ENCODE data around the gene RABGAP1.

RABGAP1 gene

DNA sequence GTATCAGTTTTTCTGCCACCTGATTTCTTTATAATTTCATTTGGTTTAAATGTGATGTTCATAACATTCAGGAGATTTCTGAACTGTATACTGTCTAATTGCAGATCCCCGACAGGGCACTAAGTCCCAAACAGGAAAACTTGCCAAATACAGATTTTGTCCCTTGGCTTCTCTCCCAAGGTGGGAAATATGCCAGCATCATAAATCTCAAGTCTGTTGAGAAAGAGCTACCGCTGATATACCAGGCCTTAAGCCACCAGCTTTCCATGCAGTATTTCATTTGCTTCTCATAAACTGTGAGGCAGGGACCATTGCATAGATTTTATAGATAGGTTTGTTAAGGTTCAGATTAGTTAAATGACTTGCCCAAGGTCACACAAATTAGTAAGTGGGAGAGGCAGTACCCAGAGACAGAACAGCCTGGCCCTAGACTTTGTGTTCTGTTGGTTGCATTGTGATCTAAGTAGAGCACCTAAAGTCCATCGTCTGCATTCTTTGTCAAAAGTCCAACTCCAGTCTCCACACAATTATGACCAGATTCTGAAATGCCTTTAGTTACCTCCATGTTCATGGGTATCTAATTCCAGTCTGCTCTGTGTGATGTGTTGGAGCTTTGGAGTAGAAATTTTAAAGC is 108.9 kb downstream of the RABGAP1 start:
- DNase-seq = peak; percentile 16

DNA sequence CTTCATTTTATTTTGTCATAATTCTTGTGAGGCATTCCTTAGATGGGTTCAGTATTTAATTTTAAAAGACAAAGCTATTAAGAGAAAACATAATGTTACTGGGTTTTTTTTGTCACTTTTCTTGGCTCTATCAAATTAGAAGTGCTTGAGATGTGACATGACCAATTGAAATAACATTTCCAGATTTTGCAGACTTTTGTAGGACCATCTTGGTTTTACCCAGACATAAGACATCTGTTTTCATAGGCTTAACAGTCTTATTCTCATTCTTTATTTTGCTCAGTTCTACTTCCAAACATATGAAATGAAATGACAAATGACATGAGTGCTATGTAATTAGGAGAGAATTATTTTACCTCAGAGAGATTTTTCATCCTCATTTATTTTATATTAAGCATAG is 112.2 kb downstream of the RABGAP1 start:
- no peak for DNase-seq

DNA sequence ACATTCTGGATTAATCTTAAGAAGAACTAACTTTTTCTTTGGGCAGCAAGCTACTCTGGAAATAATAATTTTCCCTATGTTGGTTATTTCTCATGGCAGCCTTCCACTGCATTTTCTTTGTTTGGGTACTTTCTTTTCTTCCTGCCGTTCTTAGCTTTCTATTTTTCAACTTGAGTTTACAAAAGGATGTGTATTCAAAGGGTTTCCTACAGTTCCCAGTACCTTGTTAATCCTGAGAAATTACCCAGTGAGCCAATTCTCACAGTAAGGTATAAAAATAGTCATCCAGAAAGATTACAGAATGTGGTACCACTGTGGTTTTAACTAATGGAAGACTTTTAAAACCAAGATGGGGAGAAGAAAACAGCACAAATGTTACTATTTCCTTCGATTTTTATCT is 112.9 kb downstream of the RABGAP1 start:
- no peak for DNase-seq

DNA sequence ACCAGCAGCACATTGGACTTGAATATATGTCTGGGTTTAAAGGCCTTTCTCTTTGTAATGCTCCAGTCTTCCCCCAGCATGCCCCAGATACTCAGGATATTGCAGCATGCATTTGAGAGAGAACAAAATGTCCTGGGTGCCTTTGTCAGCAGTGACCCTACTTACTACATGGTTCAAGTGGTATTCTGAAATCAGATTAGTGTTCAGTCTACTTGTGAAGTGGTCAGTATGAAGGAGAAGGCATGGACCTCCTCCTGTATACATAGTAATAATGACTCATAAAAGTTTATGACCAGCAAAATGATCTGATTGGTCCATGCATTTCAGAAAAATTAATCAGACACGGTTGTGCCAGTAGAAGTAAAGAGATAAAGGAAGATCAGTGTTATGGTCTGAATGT is 118.0 kb downstream of the RABGAP1 start:
- no peak for DNase-seq

DNA sequence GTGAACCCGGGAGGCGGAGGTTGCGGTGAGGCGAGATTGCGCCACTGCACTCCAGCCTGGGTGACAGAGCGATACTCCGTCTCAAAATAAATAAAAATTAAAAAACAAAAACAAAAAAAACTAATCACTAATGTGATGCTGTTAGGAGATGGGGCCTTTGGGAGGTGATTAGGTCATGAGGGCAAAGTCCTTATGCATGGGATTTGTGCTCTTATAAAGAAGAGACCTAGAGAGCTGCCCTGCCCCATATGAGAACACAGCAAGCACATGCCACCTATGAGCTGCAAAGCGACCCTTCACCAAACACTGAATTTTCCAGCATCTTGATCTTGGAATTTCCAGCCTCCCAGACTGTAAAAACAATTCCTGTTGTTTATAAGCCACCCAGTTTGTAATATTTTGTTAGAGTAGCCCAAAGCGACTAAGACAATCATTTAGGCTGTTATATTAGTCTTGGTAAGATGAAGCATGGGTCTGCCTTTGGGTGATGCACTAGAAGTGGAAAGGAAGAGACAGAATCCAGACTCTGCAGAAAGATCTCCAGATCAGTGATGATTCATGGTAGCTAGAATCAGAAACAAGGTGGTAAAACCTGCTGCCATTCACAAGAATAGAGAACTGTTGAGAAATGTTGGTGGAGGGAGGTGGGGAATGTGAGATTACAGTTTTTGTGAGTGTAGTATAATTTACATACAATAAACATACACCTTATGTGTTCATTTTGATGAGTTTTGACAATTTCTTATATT is 118.8 kb downstream of the RABGAP1 start:
- no peak for DNase-seq

DNA sequence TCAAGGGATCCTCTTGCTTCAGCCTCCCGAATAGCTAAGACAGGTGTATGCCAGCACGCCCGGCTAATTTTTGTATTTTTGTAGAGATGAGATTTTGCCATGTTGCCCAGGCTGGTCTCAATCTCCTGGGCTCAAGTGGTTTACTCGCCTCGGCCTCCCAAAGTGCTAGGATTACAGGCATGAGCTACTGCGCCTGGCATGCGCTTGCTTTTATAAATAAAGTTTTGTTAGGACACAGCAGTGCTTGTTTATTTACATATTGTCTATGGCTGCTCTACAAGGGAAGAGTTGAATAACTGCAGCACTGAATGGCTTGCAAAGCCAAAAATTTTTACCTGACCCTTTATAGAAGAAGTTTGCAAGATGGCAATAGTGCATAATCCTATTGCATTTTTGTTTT is 120.4 kb downstream of the RABGAP1 start:
- no peak for DNase-seq

DNA sequence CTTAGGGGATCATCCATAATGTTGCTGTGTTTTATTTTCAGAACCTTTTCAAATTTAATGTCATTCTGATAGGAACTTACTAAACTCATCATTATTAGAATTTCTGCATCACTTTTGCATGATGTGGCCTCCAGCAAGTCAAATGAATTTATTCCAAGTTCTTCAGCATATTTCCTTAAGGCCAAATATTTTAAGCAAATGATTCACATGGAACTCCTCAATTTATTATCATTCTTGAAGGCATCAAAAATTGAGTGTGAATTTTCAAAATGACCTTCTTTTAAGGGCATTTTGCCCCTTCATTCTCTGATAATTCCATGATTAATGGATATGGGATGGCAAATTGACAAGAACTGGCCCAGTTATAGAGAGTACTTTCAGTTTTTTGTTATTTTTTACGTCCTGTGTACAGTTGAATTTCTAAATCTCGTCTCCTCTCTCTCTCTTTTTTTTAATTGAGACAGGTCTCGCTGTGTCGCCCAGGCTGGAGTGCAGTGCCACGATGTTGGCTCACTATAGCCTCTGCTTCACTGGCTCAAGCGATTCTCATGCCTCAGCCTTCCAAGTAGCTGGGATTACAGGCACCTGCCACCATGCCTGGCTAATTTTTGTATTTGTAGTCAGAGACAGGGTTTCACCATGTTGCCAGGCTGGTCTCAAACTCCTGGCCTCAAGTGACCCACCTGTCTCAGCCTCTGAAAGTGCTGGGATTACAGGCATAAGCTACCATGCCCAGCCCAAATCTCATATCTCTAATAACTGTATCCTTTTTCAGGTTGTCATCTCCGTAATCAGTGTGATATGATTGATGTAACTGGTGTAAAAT is 121.7 kb downstream of the RABGAP1 start:
- no peak for DNase-seq

DNA sequence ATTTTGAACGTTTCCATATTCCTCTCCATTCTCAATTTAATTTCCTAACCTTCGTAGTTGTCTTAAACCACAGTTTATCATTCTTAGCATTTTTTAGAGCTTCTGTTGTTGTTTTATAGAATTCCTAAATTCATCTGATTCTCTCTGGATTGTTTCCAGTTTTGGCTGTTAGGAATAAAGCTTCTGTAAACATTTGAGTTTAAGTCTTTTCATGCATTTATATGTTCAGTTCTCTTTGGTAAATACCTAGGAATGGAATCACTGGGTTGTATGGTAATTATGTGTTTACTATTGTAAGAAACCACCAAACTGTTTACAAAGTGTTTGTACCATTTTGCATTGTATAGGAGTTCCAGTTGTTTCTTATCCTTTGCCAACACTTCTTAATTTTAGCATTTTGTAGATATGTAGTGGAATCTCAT is 122.4 kb downstream of the RABGAP1 start:
- no peak for DNase-seq

DNA sequence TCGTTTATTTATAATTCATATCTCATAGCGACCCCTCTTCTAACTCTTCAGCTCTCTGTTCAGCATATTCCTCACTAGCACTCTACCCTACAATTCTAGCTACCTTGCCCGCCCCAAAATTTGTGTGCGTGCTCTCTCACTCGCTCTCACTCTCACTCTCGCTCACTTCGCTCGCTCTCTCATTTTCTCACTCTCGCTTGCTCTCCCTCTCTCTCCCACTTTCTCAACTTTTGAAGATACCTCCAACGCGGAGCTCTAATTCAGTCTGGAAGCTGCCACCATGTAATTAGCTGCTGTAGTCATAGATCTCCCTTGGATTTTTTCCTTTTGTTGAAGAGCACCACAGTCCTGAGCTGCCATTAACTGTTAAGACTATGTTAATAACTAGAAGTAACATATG is 123.1 kb downstream of the RABGAP1 start:
- DNase-seq = no peak

DNA sequence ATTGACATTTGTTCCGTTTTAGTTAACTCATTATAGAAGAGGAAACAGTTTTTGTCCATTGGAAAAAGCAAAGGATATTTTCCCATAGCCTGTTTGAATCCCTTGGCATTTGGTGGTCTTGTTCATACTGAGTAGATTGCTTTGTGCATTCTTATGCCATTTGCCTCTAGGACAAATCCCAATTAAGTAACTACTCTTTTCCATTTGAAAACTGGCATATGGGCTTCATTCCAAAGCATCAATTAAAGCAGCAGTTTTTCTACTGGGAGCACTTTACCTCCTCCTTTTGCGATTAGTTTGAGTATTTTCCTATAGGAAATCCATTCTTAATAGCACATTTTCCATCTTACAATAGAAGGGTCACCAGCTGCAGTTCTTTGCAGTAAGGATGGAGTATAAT is 123.9 kb downstream of the RABGAP1 start:
- DNase-seq = no peak

DNA sequence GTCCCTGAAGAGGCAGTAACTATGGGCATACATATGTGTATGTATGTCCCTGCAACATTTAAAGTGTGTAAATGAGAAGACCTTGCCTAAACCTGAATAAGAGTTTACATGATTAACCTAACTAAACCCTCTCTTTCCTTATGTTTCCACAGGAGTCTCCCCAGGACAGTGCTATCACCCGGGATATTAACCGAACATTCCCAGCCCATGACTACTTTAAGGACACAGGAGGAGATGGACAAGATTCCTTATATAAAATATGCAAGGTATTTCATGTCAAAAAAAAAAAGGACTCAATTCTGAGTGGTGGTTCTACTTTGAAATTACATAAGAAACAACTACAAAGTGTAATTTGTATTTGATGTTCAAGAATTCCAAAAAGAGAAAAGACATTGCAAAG is 124.4 kb downstream of the RABGAP1 start:
- DNase-seq = no peak

DNA sequence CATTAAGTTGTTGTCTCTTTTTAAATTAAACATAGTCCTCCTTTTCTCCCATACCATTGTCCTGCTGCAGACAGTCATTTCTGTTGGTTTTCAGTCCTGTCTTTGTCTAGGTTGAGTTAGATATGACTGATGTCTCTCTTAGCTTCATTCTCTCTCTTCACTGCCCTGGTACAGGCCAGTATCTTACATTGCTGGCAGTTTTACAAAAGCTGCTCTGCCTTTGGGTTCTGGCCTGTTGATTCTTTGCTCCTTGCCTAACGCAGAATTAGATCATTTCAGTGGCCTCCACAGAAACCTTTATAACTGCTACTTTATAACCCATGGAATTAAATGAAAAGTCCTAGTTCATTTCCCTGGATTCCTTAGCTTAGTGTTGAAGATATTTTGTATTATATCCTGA is 126.3 kb downstream of the RABGAP1 start:
- no peak for DNase-seq

DNA sequence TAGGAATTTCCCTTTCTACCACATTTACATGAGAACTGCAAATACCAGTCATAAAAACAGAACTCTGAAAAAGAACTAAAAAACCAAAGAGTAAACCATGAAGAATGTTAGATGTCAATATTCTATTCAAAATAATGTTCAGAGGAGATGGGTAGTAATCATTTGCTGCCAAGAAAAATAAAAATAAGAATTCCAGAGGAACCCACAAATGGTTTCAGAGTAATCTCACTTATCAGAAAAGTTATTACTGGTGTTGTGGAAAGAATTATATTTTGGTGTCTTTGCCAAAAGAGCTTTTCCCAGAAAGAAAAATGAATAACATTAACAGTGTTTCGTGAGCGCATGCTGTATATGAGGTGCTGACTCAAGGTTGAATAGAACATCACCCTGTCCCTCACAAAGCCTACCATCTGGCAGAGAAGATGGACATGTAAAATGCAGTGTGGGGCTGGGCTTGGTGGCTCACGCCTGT is 128.2 kb downstream of the RABGAP1 start:
- DNase-seq = no peak

DNA sequence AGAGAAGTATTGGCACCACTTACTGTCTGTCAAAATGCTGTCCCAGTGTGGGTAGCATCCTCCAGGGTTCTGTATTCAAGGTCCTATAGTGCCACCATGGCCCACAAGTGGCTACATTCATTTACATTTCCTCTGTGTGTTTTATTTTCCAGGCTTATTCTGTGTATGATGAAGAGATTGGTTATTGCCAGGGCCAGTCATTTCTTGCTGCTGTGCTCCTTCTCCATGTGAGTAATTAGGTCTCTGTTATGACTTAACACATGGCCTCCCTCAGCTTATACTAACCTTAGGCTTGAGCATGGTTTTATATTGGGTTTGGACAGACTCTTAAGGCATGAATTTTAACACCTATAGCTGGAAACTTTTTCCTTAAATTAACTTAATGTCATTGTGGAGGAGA is 129.4 kb downstream of the RABGAP1 start:
- DNase-seq = no peak

DNA sequence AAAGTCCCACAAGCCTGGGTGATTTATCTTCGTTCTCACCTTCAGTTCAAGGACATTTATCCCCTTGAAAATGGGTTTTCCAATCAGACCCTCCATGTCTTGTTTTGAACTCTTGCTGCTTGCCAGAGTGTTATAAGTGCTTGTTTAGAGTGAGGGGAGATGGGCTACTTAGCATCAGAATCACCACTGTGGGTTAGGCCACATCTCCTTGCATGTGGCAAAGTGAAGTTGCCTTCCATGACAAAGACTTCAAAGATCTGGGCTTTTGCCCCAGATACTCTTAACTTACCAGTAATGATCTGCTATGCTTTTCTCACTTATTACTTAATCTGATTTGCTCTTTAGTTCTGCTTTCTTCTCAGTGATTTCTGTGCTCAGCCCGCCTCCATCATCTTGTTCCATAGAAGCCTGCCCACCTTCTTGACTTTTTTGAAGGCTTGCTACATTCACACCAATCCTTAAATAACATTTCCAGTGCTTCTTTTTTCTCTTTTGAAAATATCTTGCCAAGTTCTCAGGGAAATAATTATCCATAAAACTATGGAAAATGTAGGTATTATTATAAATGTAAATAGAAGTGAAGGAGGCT is 131.7 kb downstream of the RABGAP1 start:
- no peak for DNase-seq

DNA sequence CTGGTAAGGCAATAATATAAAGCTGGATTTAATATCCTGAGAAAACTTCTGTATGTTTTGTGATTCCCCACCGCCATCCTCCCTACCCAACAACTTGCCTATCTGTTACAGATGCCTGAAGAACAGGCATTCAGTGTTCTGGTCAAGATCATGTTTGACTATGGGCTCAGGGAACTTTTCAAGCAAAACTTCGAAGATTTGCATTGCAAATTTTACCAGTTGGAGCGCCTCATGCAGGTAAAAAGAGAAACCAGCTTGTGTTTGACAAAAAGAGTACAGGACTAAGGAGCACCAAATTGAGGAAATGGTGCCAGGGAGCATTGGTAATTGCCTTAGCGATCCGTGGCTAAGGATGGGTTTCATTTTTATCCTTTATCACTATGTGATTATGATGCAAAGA is 132.6 kb downstream of the RABGAP1 start:
- DNase-seq = no peak

DNA sequence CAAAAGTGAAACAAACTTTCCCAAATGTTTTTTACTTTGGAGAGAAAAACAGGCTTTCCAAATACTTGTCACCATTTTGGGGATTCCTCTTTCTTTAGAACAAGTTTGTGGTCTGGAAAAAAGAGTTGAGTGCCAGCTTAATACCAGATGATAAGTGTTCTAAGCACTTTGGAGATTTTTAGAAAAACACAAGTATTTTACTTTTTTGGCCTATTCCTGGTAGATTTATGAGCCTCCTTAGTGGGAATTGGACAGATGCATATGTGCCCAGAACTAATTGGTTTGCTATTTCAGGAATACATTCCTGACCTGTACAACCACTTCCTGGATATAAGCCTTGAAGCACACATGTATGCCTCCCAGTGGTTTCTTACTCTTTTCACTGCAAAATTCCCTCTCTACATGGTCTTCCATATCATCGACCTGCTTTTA is 133.2 kb downstream of the RABGAP1 start:
- no peak for DNase-seq

DNA sequence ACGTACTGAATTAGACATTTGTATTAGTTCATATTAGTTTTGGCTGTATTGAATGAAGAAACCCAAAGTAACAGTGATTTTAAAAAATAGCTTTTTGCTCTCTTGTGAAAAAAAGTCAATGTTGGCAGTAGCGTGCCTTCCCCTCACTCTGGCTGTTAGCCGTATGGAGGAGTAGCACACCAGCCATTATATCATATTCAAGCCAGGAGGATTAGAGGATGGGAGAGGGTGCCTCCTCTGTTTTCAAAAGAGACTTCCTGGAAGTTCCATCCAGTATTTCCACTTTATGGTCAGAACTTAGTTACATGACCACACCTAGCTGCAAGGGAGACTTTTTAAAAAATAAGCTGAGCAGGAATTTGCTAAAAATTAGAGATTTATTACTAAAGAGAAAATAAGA is 133.8 kb downstream of the RABGAP1 start:
- DNase-seq = no peak

DNA sequence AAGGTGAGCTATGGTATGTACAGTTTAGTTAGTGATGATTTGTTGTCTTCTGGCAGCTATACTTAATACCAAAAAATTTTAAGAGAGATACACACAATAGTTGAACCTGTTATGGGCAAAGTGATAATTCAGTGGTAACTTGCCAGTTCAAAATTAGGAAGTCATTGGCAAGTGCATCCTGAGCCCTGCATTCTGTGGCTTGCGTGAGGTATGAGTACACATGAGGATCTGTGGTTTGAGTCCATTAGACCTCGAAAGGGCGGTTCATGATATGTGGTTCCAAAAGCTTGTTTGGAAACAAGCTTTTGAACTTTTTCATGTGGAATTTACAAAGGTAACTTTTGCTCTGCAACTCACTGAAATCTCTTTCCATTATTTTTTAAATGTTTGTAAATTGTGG is 139.6 kb downstream of the RABGAP1 start:
- no peak for DNase-seq

DNA sequence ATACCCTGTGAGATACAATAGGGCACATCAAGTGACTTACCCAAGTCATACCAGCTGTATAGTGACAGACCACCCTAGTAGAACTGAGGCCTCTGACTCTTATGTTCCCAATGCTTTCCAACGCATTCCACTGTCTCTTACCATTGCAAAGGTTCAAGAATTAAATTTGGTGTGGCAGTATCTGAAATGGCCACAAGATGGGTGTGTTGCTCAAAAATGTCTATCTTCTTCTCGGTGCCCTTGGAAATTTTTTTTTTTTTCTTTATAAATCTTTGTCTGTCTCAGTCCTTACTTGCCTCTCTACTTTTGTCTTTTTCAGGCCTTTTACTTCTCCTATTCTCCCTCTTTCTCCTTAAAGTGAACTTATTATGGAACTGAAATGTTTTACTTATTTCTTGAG is 141.0 kb downstream of the RABGAP1 start:
- DNase-seq = peak; percentile 64

DNA sequence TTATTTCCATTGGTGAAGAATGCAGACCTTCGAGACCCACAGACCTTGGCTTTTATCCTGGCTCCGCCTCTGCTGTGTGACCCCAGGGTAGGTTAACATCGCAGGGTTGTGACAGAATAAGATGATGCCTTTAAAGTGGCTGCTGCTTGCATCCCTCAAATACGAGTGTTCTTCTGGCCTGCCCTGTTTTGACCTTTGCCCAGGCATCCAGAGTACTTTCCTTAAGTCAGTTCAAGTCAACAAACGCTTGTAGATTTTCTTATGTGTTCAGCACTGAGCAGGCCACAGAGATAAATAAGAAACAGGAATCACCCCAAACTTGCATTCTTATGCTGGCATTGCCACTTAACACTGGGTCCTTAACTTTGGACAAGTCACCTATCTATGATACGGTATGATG is 142.9 kb downstream of the RABGAP1 start:
- no peak for DNase-seq

DNA sequence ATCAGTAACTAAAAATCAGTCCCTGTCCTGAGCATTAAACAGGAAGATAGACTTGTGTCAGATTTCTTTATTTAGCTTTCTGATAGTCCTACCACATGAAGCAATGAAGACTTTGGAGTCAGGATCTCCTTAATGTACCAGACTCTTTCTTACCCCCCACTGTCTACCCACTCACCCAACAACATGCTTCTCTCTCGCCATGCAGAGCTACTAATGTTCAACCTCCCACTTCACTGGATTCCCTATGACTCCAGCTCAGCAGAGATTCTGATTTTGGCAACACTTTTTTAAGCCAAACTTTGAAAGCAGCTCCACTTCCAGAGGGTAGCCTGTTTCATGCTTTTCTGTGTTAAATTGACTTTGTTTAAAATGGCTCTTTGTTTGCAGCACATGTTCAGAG is 143.4 kb downstream of the RABGAP1 start:
- DNase-seq = no peak

DNA sequence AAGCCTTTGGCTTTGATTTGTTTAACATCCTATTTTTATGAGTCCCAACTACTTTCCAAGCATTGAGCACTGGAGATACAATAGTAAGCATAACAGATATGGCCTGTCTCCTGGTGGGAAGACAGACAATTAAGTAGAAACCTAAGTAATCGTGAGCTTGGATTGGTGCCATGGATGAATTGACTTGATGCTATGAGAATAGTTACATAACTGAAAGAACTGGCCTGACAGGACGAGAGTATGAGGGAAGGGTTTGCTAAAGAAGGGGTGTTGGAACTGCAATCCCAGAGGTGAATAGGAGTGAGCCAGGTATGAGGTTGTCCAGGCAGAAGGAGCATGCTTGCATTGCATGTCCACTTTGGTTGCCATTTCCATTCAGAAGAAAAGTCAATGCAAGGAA is 145.1 kb downstream of the RABGAP1 start:
- DNase-seq = no peak
